Upper lobe of left lung (tissue), 4 donors: ENCODE measurements around the gene ATP2A3.

Experiments
- CTCF ChIP-seq, 6 experiments: fragments of 450-650 bp in 4 of 6; fragments of 200-600 bp in 2 of 6; sonication (generic) in 2 of 6; IDR thresholded peaks; one replicate each; pipeline ENCODE4 v1.5.1; 2016 to 2019; ENCODE audit warnings: antibody characterized with exemption in 6 of 6
- EP300 ChIP-seq, 4 donors: sonication (generic); formaldehyde crosslinking; IDR thresholded peaks; one replicate each; pipeline ENCODE4 v1.5.1; 2017; ENCODE audit warnings: antibody characterized with exemption in 4 of 4, control low read depth in 2 of 4
- POLR2A ChIP-seq, 4 donors: fragments of 450-650 bp; IDR thresholded peaks; one replicate each; pipeline ENCODE4 v1.5.1; 2016 to 2017; ENCODE audit warnings: antibody characterized with exemption in 4 of 4, mild to moderate bottlenecking in 2 of 4

GRCh38 chr17:4008441-4009185 is 44.4 kb upstream of the ATP2A3 start:
- TF ChIP-seq CTCF (IDR thresholded peaks at IDR 0.05) (no peak), EP300 (IDR thresholded peaks at IDR 0.05) (no peak), POLR2A (IDR thresholded peaks at IDR 0.05) (no peak)
